SK-N-SH treated with all-trans-retinoic acid at 6 μM for 48 hours (cell line): ENCODE data around the gene CTSH.

ENCODE experiments used
- ATAC-seq: fragments of 200-7000 bp; cut with Tn5 transposase; 3 replicates; pipeline ENCODE4 v1.9.1; 2020; ENCODE audit warnings: mild to moderate bottlenecking, moderate library complexity
- ARNTL ChIP-seq: fragments of 450-650 bp; formaldehyde crosslinking; IDR thresholded peaks from 2 replicates; pipeline ENCODE4 v1.5.0; 2020; ENCODE audit warnings: low read depth, mild to moderate bottlenecking, moderate library complexity, borderline replicate concordance
- BACH2 ChIP-seq: fragments of 250-450 bp; sonication (Bioruptor Pico); IDR thresholded peaks from 2 replicates; pipeline ENCODE4 v1.9.0; 2021; ENCODE audit warnings: mild to moderate bottlenecking, borderline replicate concordance
- CSDC2 ChIP-seq: fragments of 250-450 bp; sonication (Bioruptor Pico); IDR thresholded peaks from 2 replicates; pipeline ENCODE4 v1.5.0; 2020; ENCODE audit warnings: mild to moderate bottlenecking, moderate library complexity
- ESRRG ChIP-seq: fragments of 250-450 bp; sonication (Bioruptor Pico); IDR thresholded peaks from 2 replicates; pipeline ENCODE4 v1.6.1; 2021; ENCODE audit warnings: mild to moderate bottlenecking
- ISL1 ChIP-seq: fragments of 250-450 bp; sonication (Bioruptor Pico); IDR thresholded peaks from 2 replicates; pipeline ENCODE4 v2.1.2; 2022; ENCODE audit warnings: mild to moderate bottlenecking, moderate library complexity
- OSR1 ChIP-seq: fragments of 250-450 bp; sonication (Bioruptor Pico); IDR thresholded peaks from 2 replicates; pipeline ENCODE4 v1.8.0; 2022; ENCODE audit warnings: moderate library complexity, mild to moderate bottlenecking, inconsistent platforms
- PPARA ChIP-seq: fragments of 250-450 bp; sonication (Bioruptor Pico); IDR thresholded peaks from 2 replicates; pipeline ENCODE4 v1.5.0; 2020; ENCODE audit warnings: mild to moderate bottlenecking, borderline replicate concordance
- RARB ChIP-seq: fragments of 250-450 bp; sonication (Bioruptor Pico); IDR thresholded peaks from 2 replicates; pipeline ENCODE4 v1.8.0; 2021; ENCODE audit warnings: mild to moderate bottlenecking, moderate library complexity
- SNAI2 ChIP-seq: fragments of 250-450 bp; sonication (Bioruptor Pico); IDR thresholded peaks from 2 replicates; pipeline ENCODE4 v1.5.0; 2020; ENCODE audit warnings: mild to moderate bottlenecking, moderate library complexity
- TCF4 ChIP-seq: fragments of 250-450 bp; sonication (Bioruptor Pico); IDR thresholded peaks from 2 replicates; pipeline ENCODE4 v1.8.0; 2021; ENCODE audit warnings: mild to moderate bottlenecking, moderate library complexity, borderline replicate concordance
- TOX ChIP-seq: fragments of 250-450 bp; sonication (Bioruptor Pico); IDR thresholded peaks from 2 replicates; pipeline ENCODE4 v1.8.0; 2021; ENCODE audit warnings: mild to moderate bottlenecking, moderate library complexity, borderline replicate concordance
- ZC3H10 ChIP-seq: fragments of 250-450 bp; sonication (Bioruptor Pico); IDR thresholded peaks from 2 replicates; pipeline ENCODE4 v1.5.1; 2021; ENCODE audit warnings: mild to moderate bottlenecking, moderate library complexity
- ZNF565 ChIP-seq: fragments of 450-650 bp; formaldehyde crosslinking; conservative IDR thresholded peaks from 2 replicates; pipeline ENCODE4 v1.5.0; 2020; ENCODE audit warnings: low read depth, mild to moderate bottlenecking, moderate library complexity
- ZNF8 ChIP-seq: fragments of 450-650 bp; formaldehyde crosslinking; IDR thresholded peaks from 2 replicates; pipeline ENCODE4 v1.5.0; 2020; ENCODE audit warnings: mild to moderate bottlenecking, moderate library complexity
- TF ChIP-seq, protein P1 (sequence below): fragments of 250-450 bp; sonication (Bioruptor Pico); IDR thresholded peaks from 2 replicates; pipeline ENCODE4 v1.5.1; 2020; ENCODE audit warnings: low read depth, mild to moderate bottlenecking, moderate library complexity
- TF ChIP-seq, protein P2 (sequence below): fragments of 250-450 bp; sonication (Bioruptor Pico); IDR thresholded peaks from 2 replicates; pipeline ENCODE4 v1.5.1; 2021; ENCODE audit warnings: mild to moderate bottlenecking, moderate library complexity
- TF ChIP-seq, protein P3 (sequence below): fragments of 250-450 bp; sonication (Bioruptor Pico); IDR thresholded peaks from 2 replicates; pipeline ENCODE4 v1.8.0; 2020; ENCODE audit warnings: mild to moderate bottlenecking, moderate library complexity, borderline replicate concordance
- TF ChIP-seq, protein P4 (sequence below): fragments of 250-450 bp; sonication (Bioruptor Pico); IDR thresholded peaks from 2 replicates; pipeline ENCODE4 v1.8.0; 2021; ENCODE audit warnings: low read depth, mild to moderate bottlenecking, moderate library complexity, borderline replicate concordance

CTSH gene

DNA sequence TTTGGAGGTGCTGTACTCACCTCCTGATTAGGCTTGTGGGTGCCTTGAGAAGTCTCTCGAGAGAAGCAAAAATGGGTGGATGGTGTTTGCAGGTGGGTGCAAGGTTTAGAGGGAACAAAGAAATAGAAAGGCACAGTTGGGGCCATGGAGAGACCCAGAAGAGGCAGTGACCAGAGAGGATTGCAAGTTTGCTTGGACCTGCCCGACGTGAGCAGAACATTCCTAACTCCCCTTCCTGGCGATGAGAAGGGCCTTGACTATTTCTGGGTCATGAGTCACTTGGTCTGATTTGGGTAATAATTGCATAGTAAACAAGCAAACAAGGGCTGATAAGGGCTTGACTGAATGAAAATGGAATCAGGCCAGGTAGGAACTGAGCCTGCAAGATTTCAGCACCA is 7.0 kb upstream of the CTSH start:
- ATAC-seq = no peak
- TF ChIP-seq, protein P1, sequence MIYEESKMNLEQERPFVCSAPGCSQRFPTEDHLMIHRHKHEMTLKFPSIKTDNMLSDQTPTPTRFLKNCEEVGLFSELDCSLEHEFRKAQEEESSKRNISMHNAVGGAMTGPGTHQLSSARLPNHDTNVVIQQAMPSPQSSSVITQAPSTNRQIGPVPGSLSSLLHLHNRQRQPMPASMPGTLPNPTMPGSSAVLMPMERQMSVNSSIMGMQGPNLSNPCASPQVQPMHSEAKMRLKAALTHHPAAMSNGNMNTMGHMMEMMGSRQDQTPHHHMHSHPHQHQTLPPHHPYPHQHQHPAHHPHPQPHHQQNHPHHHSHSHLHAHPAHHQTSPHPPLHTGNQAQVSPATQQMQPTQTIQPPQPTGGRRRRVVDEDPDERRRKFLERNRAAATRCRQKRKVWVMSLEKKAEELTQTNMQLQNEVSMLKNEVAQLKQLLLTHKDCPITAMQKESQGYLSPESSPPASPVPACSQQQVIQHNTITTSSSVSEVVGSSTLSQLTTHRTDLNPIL (CRISPR knock-in tag) = no peak
- TF ChIP-seq, protein P2, sequence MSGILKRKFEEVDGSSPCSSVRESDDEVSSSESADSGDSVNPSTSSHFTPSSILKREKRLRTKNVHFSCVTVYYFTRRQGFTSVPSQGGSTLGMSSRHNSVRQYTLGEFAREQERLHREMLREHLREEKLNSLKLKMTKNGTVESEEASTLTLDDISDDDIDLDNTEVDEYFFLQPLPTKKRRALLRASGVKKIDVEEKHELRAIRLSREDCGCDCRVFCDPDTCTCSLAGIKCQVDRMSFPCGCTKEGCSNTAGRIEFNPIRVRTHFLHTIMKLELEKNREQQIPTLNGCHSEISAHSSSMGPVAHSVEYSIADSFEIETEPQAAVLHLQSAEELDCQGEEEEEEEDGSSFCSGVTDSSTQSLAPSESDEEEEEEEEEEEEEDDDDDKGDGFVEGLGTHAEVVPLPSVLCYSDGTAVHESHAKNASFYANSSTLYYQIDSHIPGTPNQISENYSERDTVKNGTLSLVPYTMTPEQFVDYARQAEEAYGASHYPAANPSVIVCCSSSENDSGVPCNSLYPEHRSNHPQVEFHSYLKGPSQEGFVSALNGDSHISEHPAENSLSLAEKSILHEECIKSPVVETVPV (CRISPR knock-in tag) = no peak

DNA sequence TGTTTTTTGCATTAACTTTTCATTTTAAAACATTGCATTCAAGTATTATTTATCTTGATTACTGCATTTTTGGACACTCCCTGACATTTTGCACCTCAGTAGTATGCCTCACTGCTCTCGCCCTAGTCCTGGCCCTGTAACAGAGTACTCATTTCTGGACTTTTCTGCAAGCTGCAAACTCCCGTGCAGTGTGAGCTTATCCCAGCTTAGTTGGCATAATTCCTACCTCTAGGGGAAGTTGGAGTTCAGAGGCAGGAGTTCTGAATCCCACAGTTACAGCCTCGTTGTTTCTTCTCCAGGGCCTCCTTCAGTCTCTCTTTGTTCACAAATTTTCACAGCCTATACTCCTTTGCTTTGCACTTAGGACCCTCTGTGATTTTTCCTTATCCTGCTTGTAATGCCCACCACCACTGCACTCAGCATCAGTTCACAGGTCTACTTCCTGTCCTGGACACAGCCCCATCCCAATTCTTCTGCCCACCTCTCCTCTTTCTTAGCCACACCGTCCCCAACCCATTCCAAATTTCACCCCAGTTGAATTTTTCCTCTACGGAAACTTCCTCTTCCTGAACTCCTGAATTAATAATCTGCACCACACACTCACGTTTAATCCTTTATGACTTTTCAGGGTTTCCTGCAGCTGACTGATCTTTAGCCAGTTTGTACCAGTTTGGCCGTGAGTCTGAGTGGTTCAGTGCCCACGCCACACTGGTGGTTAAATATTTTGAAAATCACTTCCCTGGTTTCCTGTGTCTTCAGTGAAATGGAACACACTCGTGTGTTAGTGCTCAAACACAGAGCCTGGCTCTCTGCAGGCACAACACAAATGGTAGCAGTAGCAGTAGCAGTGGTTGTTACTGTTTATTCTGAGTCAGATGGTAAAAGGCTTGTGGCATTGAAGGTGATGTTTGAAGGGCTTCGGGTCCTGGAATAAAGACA is 6.3 kb upstream of the CTSH start:
- TF ChIP-seq TCF4 (CRISPR knock-in tag) (no peak), ISL1 (CRISPR knock-in tag) (no peak)
- ATAC-seq = peak; percentile 78

DNA sequence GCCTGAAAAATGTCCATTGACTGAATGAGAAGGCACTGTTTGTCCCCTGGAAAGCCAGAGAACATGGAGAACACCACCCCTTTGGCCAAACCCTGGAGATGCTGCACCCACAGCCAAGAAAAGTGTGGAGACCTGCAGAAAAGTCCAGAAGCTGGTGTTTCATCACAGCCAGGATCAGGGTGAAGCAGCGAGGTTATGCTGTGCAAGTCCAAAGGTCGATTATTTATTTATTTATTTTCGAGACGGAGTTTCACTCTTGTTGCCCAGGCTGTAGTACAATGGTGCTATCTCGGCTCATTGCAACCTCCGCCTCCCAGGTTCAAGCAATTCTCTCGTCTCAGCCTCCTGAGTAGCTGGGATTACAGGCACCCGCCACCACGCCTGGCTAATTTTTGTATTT is 5.5 kb upstream of the CTSH start:
- no peak for TF ChIP-seq BACH2 (CRISPR knock-in tag)
- no peak for TF ChIP-seq ESRRG (CRISPR knock-in tag)
- TF ChIP-seq, protein P3, sequence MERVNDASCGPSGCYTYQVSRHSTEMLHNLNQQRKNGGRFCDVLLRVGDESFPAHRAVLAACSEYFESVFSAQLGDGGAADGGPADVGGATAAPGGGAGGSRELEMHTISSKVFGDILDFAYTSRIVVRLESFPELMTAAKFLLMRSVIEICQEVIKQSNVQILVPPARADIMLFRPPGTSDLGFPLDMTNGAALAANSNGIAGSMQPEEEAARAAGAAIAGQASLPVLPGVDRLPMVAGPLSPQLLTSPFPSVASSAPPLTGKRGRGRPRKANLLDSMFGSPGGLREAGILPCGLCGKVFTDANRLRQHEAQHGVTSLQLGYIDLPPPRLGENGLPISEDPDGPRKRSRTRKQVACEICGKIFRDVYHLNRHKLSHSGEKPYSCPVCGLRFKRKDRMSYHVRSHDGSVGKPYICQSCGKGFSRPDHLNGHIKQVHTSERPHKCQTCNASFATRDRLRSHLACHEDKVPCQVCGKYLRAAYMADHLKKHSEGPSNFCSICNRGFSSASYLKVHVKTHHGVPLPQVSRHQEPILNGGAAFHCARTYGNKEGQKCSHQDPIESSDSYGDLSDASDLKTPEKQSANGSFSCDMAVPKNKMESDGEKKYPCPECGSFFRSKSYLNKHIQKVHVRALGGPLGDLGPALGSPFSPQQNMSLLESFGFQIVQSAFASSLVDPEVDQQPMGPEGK (CRISPR knock-in tag) = no peak
- TF ChIP-seq ZNF8 (CRISPR knock-in tag) = no peak
- no peak for TF ChIP-seq ZC3H10 (CRISPR knock-in tag)
- TF ChIP-seq SNAI2 = no peak
- TF ChIP-seq, protein P1 (CRISPR knock-in tag) = no peak
- TF ChIP-seq, protein P4, sequence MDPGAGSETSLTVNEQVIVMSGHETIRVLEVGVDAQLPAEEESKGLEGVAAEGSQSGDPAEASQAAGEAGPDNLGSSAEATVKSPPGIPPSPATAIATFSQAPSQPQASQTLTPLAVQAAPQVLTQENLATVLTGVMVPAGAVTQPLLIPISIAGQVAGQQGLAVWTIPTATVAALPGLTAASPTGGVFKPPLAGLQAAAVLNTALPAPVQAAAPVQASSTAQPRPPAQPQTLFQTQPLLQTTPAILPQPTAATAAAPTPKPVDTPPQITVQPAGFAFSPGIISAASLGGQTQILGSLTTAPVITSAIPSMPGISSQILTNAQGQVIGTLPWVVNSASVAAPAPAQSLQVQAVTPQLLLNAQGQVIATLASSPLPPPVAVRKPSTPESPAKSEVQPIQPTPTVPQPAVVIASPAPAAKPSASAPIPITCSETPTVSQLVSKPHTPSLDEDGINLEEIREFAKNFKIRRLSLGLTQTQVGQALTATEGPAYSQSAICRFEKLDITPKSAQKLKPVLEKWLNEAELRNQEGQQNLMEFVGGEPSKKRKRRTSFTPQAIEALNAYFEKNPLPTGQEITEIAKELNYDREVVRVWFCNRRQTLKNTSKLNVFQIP (CRISPR knock-in tag) = no peak
- TF ChIP-seq TCF4 (CRISPR knock-in tag) = no peak
- TF ChIP-seq OSR1 (CRISPR knock-in tag) = no peak
- no peak for TF ChIP-seq TOX (CRISPR knock-in tag)
- TF ChIP-seq ARNTL = no peak
- no peak for TF ChIP-seq PPARA (CRISPR knock-in tag)
- no peak for TF ChIP-seq ISL1 (CRISPR knock-in tag)
- no peak for TF ChIP-seq ZNF565 (CRISPR knock-in tag)
- no peak for TF ChIP-seq RARB (CRISPR knock-in tag)
- TF ChIP-seq, all 23 proteins: peak for 0
- ATAC-seq = no peak

DNA sequence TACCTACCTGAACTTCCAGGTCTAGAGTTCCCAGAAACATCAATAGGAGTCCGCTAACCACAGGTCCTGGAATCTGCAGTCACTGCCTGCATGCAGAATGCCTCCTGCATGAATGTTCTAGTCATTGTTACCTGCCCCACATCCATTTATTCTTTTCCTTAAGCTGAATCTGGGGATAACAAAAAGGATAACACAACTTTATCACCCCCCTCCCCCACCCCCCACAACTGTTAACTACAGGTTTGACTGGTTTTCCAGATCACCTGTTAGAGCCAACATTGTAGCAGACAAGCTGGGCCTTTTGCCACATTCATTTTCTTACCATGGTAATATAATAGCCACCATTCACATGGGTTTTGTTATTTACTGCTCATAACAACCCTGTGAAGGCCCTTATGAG is 4.6 kb upstream of the CTSH start:
- ATAC-seq = no peak
- TF ChIP-seq ZNF565 (CRISPR knock-in tag) (no peak), ZNF8 (CRISPR knock-in tag) (no peak), RARB (CRISPR knock-in tag) (no peak), ZC3H10 (CRISPR knock-in tag) (no peak), CSDC2 (CRISPR knock-in tag) (no peak)
- TF ChIP-seq, protein P1 (CRISPR knock-in tag) = no peak
